H1 (cell line): ENCODE measurements around the gene ACTG2. TPM values are rescaled to one million over a fixed set of nuclear protein-coding genes. Genes with fewer than 3 reads are reported as not detected.

Experiments
- CTCF ChIA-PET: fragments of 300-600 bp; sonication (Branson Sonifier 250); formaldehyde crosslinking; loops from one replicate; lab custom pipeline; 2021; ENCODE audit not compliant: partially characterized antibody; lab: Charles Lee
- POLR2A ChIA-PET: fragments of 300-600 bp; sonication (Branson Sonifier 250); formaldehyde crosslinking; loops from one replicate; lab custom pipeline; 2021; ENCODE audit warnings: inconsistent platforms; ENCODE audit not compliant: partially characterized antibody; lab: Charles Lee
- DNase-seq, 2 experiments: peaks; one replicate each; pipeline versions ENCODE4 v3.0.0 to v3.0.0-alpha.2; 2010 to 2022; ENCODE audit warnings: low spot score in 2 of 2, low read depth in 1 of 2, mixed read lengths in 1 of 2
- FAIRE-seq: peaks from 2 replicates; lab custom pipeline; 2011; peaks lifted over from hg19 to GRCh38; lab: Jason Lieb, UNC
- H2AFZ ChIP-seq: 2 replicates; pipeline ENCODE4 v1.8.1; 2012; ENCODE audit warnings: low read length, inconsistent platforms
- H2AK5ac ChIP-seq: 2 replicates; pipeline ENCODE4 v1.6.1; 2013; ENCODE audit warnings: low read depth, low read length
- H2BK120ac ChIP-seq: replicated peaks from 2 replicates; pipeline ENCODE3; 2013; ENCODE audit warnings: low read depth, low read length, inconsistent platforms
- H2BK12ac ChIP-seq: 2 replicates; pipeline ENCODE4 v1.6.1; 2013; ENCODE audit warnings: low read depth, low read length
- H2BK15ac ChIP-seq: 2 replicates; pipeline ENCODE4 v1.6.1; 2013; ENCODE audit warnings: low read length
- H2BK20ac ChIP-seq: 2 replicates; pipeline ENCODE4 v1.6.1; 2013; ENCODE audit warnings: low read length
- H2BK5ac ChIP-seq: 2 replicates; pipeline ENCODE4 v1.6.1; 2013; ENCODE audit warnings: low read depth, low read length
- H3K14ac ChIP-seq: 2 replicates; pipeline ENCODE4 v1.6.1; 2013; ENCODE audit warnings: inconsistent platforms; ENCODE audit not compliant: insufficient read length
- H3K18ac ChIP-seq: 2 replicates; pipeline ENCODE4 v1.6.1; 2013; ENCODE audit warnings: low read length; ENCODE audit errors: extremely low read depth
- H3K23ac ChIP-seq: 2 replicates; pipeline ENCODE4 v1.6.1; 2013; ENCODE audit warnings: inconsistent platforms; ENCODE audit not compliant: insufficient read length
- H3K23me2 ChIP-seq: 2 replicates; pipeline ENCODE4 v1.6.1; 2013; ENCODE audit warnings: low read depth, low read length
- H3K27ac ChIP-seq: 2 replicates; pipeline ENCODE4 v1.6.1; 2011; ENCODE audit warnings: low read depth, low read length, inconsistent platforms
- H3K27me3 ChIP-seq, 4 experiments: replicated peaks in 1 of 4; 1 replicate in 1 of 4; 2 replicates in 3 of 4; pipeline versions ENCODE4 v1.6.1 to v1.8.1; 2011 to 2013; ENCODE audit warnings: low read length in 3 of 4, mild to moderate bottlenecking in 3 of 4, inconsistent platforms in 2 of 4, mixed read lengths in 2 of 4, moderate library complexity in 1 of 4; ENCODE audit not compliant: control insufficient read depth in 3 of 4, insufficient read depth in 3 of 4; ENCODE audit errors: extremely low read depth in 1 of 4
- H3K36me3 ChIP-seq, 4 experiments: 2 replicates each; pipeline versions ENCODE4 v1.6.1 to v1.8.1; 2011 to 2013; ENCODE audit warnings: mild to moderate bottlenecking in 4 of 4, low read length in 3 of 4, moderate library complexity in 2 of 4, control low read depth in 1 of 4, inconsistent platforms in 1 of 4; ENCODE audit not compliant: insufficient read depth in 4 of 4, control insufficient read depth in 2 of 4
- H3K4ac ChIP-seq: replicated peaks from 2 replicates; pipeline ENCODE3; 2013; ENCODE audit warnings: low read length, low read depth, mixed read lengths, inconsistent platforms; ENCODE audit not compliant: insufficient read length
- H3K4me1 ChIP-seq, 4 experiments: replicated peaks in 1 of 4; 1 replicate in 1 of 4; 2 replicates in 3 of 4; pipeline versions ENCODE4 v1.6.1 to v1.8.1; 2011 to 2013; ENCODE audit warnings: low read length in 3 of 4, inconsistent platforms in 2 of 4, mixed read lengths in 1 of 4; ENCODE audit not compliant: insufficient read depth in 4 of 4, control insufficient read depth in 3 of 4
- H3K4me2 ChIP-seq, 2 experiments: 2 replicates each; pipeline versions ENCODE4 v1.6.1 to v1.8.1; 2011 to 2013; ENCODE audit warnings: low read depth in 2 of 2, low read length in 2 of 2, control low read depth in 1 of 2, inconsistent platforms in 1 of 2, mild to moderate bottlenecking in 1 of 2; ENCODE audit not compliant: insufficient read depth in 1 of 2
- H3K4me3 ChIP-seq, 4 experiments: fragments of 200-600, 300-600 bp in 1 of 4; sonication (generic), shearing (Covaris generic), sonication (Bioruptor Twin) in 1 of 4; 2 replicates each; pipeline versions ENCODE4 v1.5.1 to v1.8.1; 2011 to 2016; ENCODE audit warnings: low read length in 4 of 4, low read depth in 3 of 4, control low read depth in 2 of 4, inconsistent platforms in 2 of 4, mild to moderate bottlenecking in 2 of 4, mixed read lengths in 1 of 4, moderate library complexity in 1 of 4; ENCODE audit not compliant: insufficient read depth in 2 of 4; ENCODE audit errors: extremely low read depth in 1 of 4
- H3K56ac ChIP-seq: replicated peaks from 2 replicates; pipeline ENCODE3; 2013; ENCODE audit warnings: low read depth, mild to moderate bottlenecking, mixed read lengths, low read length, inconsistent platforms; ENCODE audit not compliant: insufficient read length
- H3K79me1 ChIP-seq: 2 replicates; pipeline ENCODE4 v1.6.1; 2013; ENCODE audit warnings: low read depth, low read length, control low read depth
- H3K79me2 ChIP-seq, 2 experiments: 2 replicates each; pipeline versions ENCODE4 v1.6.1 to v1.8.1; 2012 to 2013; ENCODE audit warnings: low read length in 2 of 2, mild to moderate bottlenecking in 2 of 2, inconsistent platforms in 1 of 2; ENCODE audit not compliant: insufficient read depth in 2 of 2, control insufficient read depth in 1 of 2
- H3K9ac ChIP-seq, 4 experiments: replicated peaks in 1 of 4; 1 replicate in 1 of 4; 2 replicates in 3 of 4; pipeline versions ENCODE4 v1.6.1 to v1.8.1; 2011 to 2013; ENCODE audit warnings: low read depth in 3 of 4, low read length in 3 of 4, control low read depth in 2 of 4, mild to moderate bottlenecking in 2 of 4, moderate library complexity in 2 of 4, inconsistent platforms in 1 of 4; ENCODE audit errors: extremely low read depth in 1 of 4
- H3K9me3 ChIP-seq, 2 experiments: 2 replicates each; pipeline versions ENCODE4 v1.6.1 to v1.8.1; 2012 to 2013; ENCODE audit warnings: mild to moderate bottlenecking in 2 of 2, moderate library complexity in 2 of 2, control low read depth in 1 of 2, inconsistent platforms in 1 of 2, low read depth in 1 of 2, low read length in 1 of 2, mixed read lengths in 1 of 2; ENCODE audit not compliant: insufficient read depth in 2 of 2
- H4K20me1 ChIP-seq, 2 experiments: replicated peaks in 1 of 2; 2 replicates each; pipeline versions ENCODE3 to v1.8.1; 2011 to 2013; ENCODE audit warnings: inconsistent platforms in 2 of 2, low read length in 2 of 2, mild to moderate bottlenecking in 1 of 2; ENCODE audit not compliant: insufficient read depth in 2 of 2, control insufficient read depth in 1 of 2
- H4K5ac ChIP-seq: 2 replicates; pipeline ENCODE4 v1.6.1; 2013; ENCODE audit warnings: low read length, low read depth, mixed read lengths, inconsistent platforms; ENCODE audit not compliant: insufficient read length
- H4K8ac ChIP-seq: 2 replicates; pipeline ENCODE4 v1.8.0; 2013; ENCODE audit warnings: mild to moderate bottlenecking, moderate library complexity, low read length, inconsistent platforms; ENCODE audit not compliant: insufficient read depth; ENCODE audit errors: extremely low read depth
- H4K91ac ChIP-seq: replicated peaks from 2 replicates; pipeline ENCODE3; 2013; ENCODE audit warnings: low read length, mixed read lengths, inconsistent platforms; ENCODE audit not compliant: insufficient read length
- ASH2L ChIP-seq: fragments of 200-600, 300-600 bp; sonication (generic); IDR thresholded peaks from one replicate; pipeline ENCODE4 v1.7.1; 2017; ENCODE audit warnings: low read length
- CTCF ChIP-seq, 3 experiments: IDR thresholded peaks; 1 replicate in 2 of 3; 2 replicates in 1 of 3; pipeline versions ENCODE4 v1.5.1 to v1.6.1; 2011; ENCODE audit warnings: low read length in 3 of 3, mild to moderate bottlenecking in 3 of 3, inconsistent platforms in 2 of 3, low read depth in 1 of 3, moderate library complexity in 1 of 3; ENCODE audit not compliant: insufficient read depth in 1 of 3; ENCODE audit errors: control extremely low read depth in 1 of 3
- EGR1 ChIP-seq: IDR thresholded peaks from 2 replicates; pipeline ENCODE4 v1.6.1; 2011; ENCODE audit warnings: low read depth, low read length, borderline replicate concordance
- JUND ChIP-seq: IDR thresholded peaks from 2 replicates; pipeline ENCODE4 v1.6.1; 2011; ENCODE audit warnings: mild to moderate bottlenecking, improper control_type of control experiment, low read length
- POU5F1 ChIP-seq: IDR thresholded peaks from 2 replicates; pipeline ENCODE4 v1.6.1; 2011; ENCODE audit warnings: low read depth, mild to moderate bottlenecking, low read length, moderate library complexity
- SIRT6 ChIP-seq: IDR thresholded peaks from one replicate; pipeline ENCODE4 v1.7.1; 2012; ENCODE audit warnings: low read length, inconsistent platforms
- SUZ12 ChIP-seq: fragments of 200-600 bp; sonication (generic); IDR thresholded peaks from 2 replicates; pipeline ENCODE4 v1.6.1; 2012; ENCODE audit warnings: mild to moderate bottlenecking, inconsistent platforms, low read length, moderate library complexity, mixed read lengths
- WGBS, 2 experiments: shearing (Covaris generic) in 1 of 2; methylation state at CpG; one replicate each; pipeline versions ENCODE4 v1.1.6 to v1.1.7; 2013 to 2015; ENCODE audit warnings: low lambda C conversion rate in 2 of 2, mixed read lengths in 2 of 2, inconsistent platforms in 1 of 2, low coverage in 1 of 2, missing lambda C conversion rate in 1 of 2; ENCODE audit not compliant: insufficient replicate concordance in 2 of 2, insufficient coverage in 1 of 2, insufficient read length in 1 of 2; ENCODE audit errors: extremely low coverage in 1 of 2, missing lambda C conversion rate in 1 of 2; 5-methylcytosine and 5-hydroxymethylcytosine counted together
- polyA plus RNA-seq, 7 experiments: library from polyadenylated mRNA; depleted of rRNA in 3 of 7; stranded (reverse) in 5 of 7; unstranded in 2 of 7; fragments of >200 nt in 5 of 7; fragments of 200-250 nt in 2 of 7; gene quantifications; 1 replicate in 5 of 7; 2 replicates in 1 of 7; 4 replicates in 1 of 7; pipeline versions ENCODE4 v1.2.1 to v1.2.3, GENCODE V29; 2011 to 2013; ENCODE audit warnings: missing spikeins in 2 of 7, mixed read lengths in 2 of 7
- total RNA-seq: library from RNA; stranded (reverse); fragmentation: NEBNext Ultra II Directional; extraction: Animal tissue kit (Norgen Biotek cat#: 25700); gene quantifications from 2 replicates; pipeline ENCODE4 v1.2.1, GENCODE V29; 2021

ACTG2 gene
- total and polyA plus RNA-seq, 2 of the 8 experiments (the other 6 are each of a cell fraction or from before 2014, with no cell fraction given): 6.2 to 13.7 TPM

GRCh38 chr2:73870084-73870483 is 22.7 kb upstream of the ACTG2 start:
- Histone ChIP-seq H2AFZ (no peak overlapping the region), H3K9ac (no peak overlapping the region)
- 87% methylated on average over 4 of the region's 4 CpGs; no CpG with 5 or more reads in 1 of the 2 experiments for WGBS, 2 experiments
- no peak for TF ChIP-seq EGR1
- no peak for TF ChIP-seq ASH2L
- no peak for TF ChIP-seq SUZ12
- no peak for TF ChIP-seq JUND
- no peak for TF ChIP-seq CTCF (IDR thresholded peaks at IDR 0.05; ENCODE audit: control extremely low read depth in 1 of 3, insufficient read depth in 1 of 3, low read depth in 1 of 3, low read length in 3 of 3)
- no peak for TF ChIP-seq POU5F1
- TF ChIP-seq SIRT6: no peak

More at GRCh38 chr2:73870084-73870483, 22.7 kb upstream of the ACTG2 start:
- Histone ChIP-seq H3K23me2 (no peaks in the 10 kb centered on the region), H3K27ac (no peak overlapping the region), H3K14ac (no peak overlapping the region), H3K27me3 (no peaks in the 10 kb centered on the region), H3K4ac (no peak overlapping the region), H3K36me3 (peaks cover 0 to 12% (median 3%) of the 10 kb centered on the region in 4 experiments; a peak in 3 of 8 replicates), H3K23ac (no peak overlapping the region), H4K5ac (no peak overlapping the region), H2BK15ac (no peak overlapping the region), H4K20me1 (peaks cover 0 to 1% of the 10 kb centered on the region in 2 experiments), H3K79me1 (no peaks in the 10 kb centered on the region), H2BK20ac (no peak overlapping the region), H3K79me2 (no peaks in the 10 kb centered on the region), H3K56ac (no peak overlapping the region), H2BK120ac (no peak overlapping the region), H3K4me3 (no peak overlapping the region), H2AK5ac (no peak overlapping the region), H2BK5ac (no peak overlapping the region), H2BK12ac (no peak overlapping the region), H4K8ac (no peak overlapping the region), H3K18ac (no peak overlapping the region), H3K9me3 (no peaks in the 10 kb centered on the region), H4K91ac (no peak overlapping the region), H3K4me1 (no peaks in the 10 kb centered on the region), H3K4me2 (no peak overlapping the region)
- POLR2A ChIA-PET: no interaction called here
- FAIRE-seq (no peak), DNase-seq (no peak)
- CTCF ChIA-PET: interaction anchor here (1.1 to 1.2 kb wide), 2 partner anchors 43 to 51 kb away, joined by 3 read pairs; no protein-coding TSS in a partner anchor
